ENCODE measurements around the gene UBE2M.

UBE2M gene

GRCh38 chr19:58572026-58572817, 13.8 kb upstream of the UBE2M start:
- Histone ChIP-seq H3K27ac (peak overlapping the region in 20 of 21 experiments; percentile 65 to 99 (median 96)), H3K4me3 (peak overlapping the region; percentile 50 to 70 (median 62))

GRCh38 chr19:58571575-58571947, 13.2 kb upstream of the UBE2M start:
- Histone ChIP-seq H3K27ac (no peak overlapping the region), H3K4me3 (no peak overlapping the region)

GRCh38 chr19:58570770-58571574, 12.6 kb upstream of the UBE2M start:
- H3K4me3 ChIP-seq, result no peak overlapping the region
- no peak overlapping the region for H3K27ac ChIP-seq

DNA sequence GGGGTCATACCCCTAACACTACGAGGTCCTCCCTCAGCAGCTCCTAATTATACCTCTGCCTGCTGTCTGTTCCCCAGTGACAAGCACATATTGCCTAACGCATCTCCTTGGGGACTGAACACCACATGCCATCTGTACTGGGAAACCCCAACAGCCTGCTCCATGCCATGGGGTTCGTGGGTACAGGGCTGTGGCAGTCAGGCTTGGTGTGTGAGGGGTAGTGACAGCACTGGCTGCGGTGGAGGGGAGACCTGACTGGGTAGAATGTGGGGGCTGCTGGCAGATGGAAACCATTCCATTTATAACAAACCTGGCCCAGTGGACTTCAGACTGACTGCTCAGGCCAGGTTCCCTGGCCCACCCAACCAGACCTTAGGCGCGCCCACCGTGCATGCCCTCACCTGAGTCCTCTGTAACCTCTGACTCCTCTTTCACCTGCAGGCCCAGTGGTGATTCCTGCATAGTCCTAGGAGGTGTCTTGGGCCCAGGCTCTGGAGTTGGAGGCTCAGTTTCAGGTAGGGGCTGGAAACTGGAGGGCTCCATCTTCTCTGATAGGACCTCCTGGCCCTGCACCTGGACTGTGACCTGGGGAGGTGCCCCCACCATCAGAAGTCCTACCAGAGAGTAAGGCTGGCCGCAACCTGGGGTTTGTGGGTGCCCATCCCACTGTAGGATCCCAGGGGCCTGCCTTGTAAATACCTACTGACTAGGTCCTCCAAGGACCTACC, 11.7 kb upstream of the UBE2M start:
- Histone ChIP-seq H3K27ac (no peak overlapping the region), H3K4me3 (no peak overlapping the region)

- Histone ChIP-seq H3K4me3 (no peak overlapping the region), H3K27ac (no peak overlapping the region)
Observed at GRCh38 chr19:58569191-58569942, 11.0 kb upstream of the UBE2M start.

- no peak overlapping the region for H3K4me3 ChIP-seq
- H3K27ac ChIP-seq, result no peak overlapping the region
Observed at GRCh38 chr19:58568453-58569130, 10.2 kb upstream of the UBE2M start.

GRCh38 chr19:58566989-58567388, 8.6 kb upstream of the UBE2M start:
- no peak overlapping the region for H3K4me3 ChIP-seq
- no peak overlapping the region for H3K27ac ChIP-seq

DNA sequence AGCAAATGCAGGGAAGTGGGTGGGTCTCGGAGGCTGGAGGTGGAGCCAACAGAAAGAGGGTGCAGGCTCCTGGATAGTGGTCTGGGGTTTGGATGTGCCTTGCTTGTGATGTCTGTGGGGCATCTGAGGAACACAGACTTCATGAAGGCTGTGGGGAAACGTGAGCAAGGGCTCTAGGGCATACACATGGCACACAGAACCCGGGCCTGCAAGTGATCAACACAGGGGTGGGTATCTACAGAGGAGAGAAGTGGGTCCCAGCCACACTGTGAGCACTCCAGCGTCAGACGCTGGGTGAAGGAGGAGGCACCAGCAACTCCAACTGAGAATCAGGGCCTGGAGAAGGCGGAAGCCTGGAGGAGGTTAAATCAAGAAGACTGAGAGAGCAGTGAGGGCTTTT, 5.4 kb upstream of the UBE2M start:
- H3K27ac ChIP-seq, result no peak overlapping the region
- no peak overlapping the region for H3K4me3 ChIP-seq

DNA sequence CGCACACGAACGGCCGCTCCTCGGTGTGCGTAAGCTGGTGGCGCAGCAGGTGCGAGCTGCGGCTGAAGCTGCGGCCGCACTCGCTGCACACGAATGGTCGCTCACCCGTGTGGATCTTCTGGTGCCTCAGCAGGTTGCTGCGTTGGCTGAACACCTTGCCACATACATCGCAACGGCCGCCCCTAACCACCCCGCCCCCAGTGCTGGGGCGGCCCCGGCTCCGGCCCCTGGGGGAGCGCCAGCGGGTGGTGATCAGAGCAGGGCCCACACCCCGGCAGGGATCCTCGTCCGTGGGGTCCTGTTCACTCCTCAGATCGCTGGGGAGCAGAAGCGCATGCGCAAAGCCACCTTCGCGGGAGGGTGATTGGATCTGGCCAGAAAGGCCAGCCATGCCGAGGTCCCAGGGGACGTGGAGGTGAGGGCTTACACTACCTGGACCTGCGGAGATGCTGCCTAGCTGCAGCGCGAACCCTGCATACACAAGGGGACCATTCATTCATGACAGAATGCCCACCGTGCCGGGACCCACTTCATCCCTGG, 4.7 kb upstream of the UBE2M start:
- peak overlapping the region in 10 of 21 experiments; percentile 1 to 72 (median 54) for H3K27ac ChIP-seq
- H3K4me3 ChIP-seq, result peak overlapping the region; percentile 22 to 39 (median 32)

DNA sequence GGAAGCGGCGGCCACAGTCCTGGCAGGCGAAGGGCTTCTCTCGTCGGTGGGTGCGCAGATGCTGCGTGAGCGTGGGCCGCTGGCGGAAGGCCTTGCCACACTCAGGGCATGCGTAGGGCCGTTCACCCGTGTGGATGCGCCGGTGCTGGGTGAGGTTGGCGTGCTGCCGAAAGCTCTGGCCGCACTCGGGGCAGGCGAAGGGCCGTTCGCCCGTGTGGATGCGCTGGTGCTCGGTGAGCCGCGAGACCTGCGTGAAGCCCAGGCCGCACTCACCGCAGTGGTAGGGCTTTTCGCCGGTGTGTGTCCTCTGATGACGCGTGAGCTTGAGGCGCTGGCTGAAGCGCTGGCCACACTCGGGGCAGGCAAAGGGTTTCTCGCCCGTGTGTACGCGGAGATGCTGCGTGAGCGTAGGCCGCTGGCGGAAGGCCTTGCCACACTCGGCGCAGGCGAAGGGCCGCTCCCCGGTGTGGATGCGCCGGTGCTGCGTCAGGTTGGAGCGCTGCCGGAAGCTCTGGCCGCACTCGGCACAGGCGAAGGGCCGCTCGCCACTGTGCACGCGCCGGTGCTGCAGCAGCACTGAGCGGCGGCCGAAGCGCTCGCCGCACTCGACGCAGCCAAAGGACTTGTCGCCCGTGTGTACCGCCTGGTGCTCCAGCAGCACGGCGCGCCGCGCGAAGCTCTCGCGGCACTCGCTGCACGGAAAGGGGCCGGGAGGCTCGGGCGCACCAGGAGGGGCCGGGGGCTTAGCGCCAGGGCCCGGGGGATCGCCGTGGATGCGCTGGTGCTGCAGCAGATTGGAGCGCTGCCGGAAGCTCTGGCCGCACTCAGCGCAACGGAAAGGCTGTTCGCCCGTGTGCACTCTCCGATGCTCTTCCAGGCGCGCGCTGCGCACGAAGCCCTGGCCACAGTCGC, 4.0 kb upstream of the UBE2M start:
- Histone ChIP-seq H3K27ac (peak overlapping the region in 16 of 21 experiments; percentile 1 to 72 (median 48)), H3K4me3 (peak overlapping the region; percentile 22 to 39 (median 32))

DNA sequence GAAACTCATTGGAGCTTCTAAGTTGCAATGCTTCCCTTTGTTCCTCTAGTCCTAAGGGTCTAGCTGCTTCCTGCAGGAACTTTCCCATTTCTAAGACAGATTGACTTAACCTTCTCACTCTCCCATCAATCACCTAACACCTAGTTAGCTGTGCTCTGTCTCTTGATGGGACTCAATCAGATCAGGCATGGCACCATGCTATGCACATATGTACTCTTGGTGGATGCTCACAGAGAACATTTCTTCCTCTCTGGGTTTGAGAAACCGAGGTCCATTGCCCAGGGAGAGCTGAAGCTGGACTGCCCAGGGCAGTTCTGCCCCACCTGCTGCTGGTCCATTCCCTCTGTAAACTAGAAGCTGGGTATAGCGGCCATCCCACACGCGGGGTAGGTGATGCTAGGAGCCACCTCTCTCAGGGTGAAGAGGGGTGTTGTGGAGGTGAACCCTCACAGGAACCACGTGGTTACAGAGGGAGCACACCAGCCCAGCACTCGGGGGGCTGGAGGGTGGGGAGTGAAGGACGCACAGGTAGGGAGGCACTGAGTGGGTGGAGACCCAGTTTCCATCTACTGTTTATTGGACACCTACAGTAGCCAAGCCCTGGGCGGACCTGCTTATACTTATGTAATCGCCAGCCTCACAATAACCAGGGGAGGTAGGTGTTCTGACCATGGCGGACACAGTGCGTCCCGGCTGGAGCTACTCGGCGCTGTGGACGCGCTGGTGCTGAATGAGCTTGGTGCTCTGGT, 3.1 kb upstream of the UBE2M start:
- H3K27ac ChIP-seq, result peak overlapping the region in 12 of 21 experiments; percentile 1 to 72 (median 52)
- H3K4me3 ChIP-seq, result peak overlapping the region in 6 of 7 experiments; percentile 22 to 39 (median 33)

- peak overlapping the region in 1 of 21 experiments; percentile 9 for H3K27ac ChIP-seq
- H3K4me3 ChIP-seq, result no peak overlapping the region
Observed at GRCh38 chr19:58560921-58561320, 2.5 kb upstream of the UBE2M start.

- peak overlapping the region in 19 of 21 experiments; percentile 96 to 100 (median 99) for H3K27ac ChIP-seq
- H3K4me3 ChIP-seq, result peak overlapping the region; percentile 62 to 91 (median 69)
Observed at GRCh38 chr19:58560007-58560887, 1.8 kb upstream of the UBE2M start.

DNA sequence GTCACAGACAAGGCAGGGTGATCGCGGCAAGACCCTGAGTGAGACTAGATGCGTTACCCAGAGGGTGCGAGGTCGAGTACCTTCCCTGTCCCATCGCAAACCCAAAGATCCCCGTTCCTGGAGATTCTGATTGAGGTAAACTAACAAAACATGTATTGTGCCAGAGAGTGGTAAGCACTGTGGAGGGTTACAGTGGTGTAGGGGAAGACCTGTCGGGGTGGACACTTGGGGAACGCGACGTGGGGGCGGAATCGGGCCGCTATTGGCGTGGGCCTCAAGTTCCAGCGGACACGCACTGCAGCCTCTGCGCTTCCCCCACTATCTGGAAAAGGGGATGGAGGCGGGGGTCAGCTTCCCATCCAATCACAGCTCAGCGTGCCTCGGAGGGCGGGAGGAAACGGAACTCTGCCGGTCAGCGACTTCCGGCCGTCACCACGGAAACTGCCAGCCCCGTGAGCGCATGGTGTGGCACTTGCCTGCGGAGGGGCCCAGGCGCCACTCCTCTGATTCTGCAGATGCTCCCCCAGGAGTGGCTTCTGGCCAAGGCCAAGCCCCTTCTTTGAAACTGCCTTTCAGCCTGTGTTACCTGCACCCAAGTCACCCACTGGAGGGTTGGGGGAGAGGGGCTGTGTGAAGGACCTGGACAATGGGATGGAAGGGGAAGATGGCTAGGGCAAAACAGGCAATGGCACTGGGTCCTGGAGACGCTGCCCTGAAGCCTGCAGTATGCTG, 1.0 kb upstream of the UBE2M start:
- H3K4me3 ChIP-seq, result peak overlapping the region; percentile 62 to 91 (median 69)
- H3K27ac ChIP-seq, result peak overlapping the region; percentile 66 to 100 (median 99)

DNA sequence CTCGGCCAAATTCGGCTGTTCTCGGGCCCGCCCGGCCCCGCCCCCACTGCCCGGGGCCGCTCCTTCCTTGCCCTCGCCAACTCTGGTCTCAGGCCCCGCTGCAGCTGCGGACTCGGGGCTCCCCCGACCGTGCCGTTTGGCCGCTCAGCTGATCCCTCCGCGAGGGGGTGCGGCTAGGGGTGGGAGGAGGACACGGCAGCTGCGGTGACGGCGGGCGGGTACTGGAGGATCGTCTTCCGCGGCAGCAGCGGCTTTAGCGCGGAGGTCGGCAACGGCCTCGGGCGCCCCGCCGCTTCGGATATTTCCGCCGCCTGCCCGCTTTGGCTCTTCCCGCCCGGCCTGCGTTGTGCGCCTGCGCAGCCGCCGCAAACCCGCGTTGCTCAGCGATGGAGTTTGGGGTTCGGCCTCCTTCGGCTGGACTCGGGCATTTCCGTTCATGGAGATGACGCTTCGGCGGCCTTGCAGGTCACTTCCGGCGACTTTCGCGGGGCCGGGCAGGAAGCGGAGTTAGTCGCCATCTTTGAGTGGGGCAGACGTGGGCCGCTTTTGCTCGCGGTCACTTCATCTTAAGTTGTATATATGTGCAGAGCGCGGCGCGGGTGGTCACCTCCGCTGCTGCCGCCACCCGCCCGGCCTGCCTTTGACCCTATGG, 338 bp upstream of the UBE2M start:
- H3K27ac ChIP-seq, result peak overlapping the region; percentile 66 to 100 (median 99)
- H3K4me3 ChIP-seq, result peak overlapping the region; percentile 62 to 91 (median 69)
